GM21723 (cell line): ENCODE measurements around the gene SMIM13.
"Not testable (repeated sequence)": the region's sequence is repeated elsewhere in the genome, so short reads cannot be mapped to it uniquely, and the experiment has no call there.

Source experiments
- ATAC-seq: cut with Tn5 transposase; IDR thresholded peaks from one replicate; pipeline ENCODE4 v1.9.1; 2021; ENCODE audit warnings: mild to moderate bottlenecking, moderate library complexity; ENCODE audit not compliant: unreplicated experiment

SMIM13 gene

DNA sequence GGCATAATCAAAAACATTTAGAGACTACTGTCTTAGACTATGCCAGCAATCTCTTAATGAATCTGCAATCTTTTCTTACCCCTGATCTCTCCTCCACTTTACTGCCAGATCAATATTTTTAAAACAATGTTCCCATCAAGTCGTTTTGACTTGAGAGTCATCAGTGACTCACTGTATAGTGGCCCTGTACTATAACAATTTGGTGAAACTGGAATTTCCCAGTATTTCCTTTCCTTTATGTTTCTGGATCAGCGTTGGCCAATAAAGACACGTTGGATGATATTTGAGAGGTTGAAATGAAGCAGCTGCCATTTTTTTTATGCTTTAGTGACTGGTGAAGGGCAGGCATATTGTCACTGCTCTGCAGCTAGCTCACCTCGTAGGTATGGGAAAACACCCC lies 10.1 kb upstream of the SMIM13 start:
- ATAC-seq = no peak

- no peak for ATAC-seq
Observed at GRCh38 chr6:11083956-11084355, 9.7 kb upstream of the SMIM13 start.

- no peak for ATAC-seq
Observed at GRCh38 chr6:11085758-11086435, 7.7 kb upstream of the SMIM13 start.

GRCh38 chr6:11087141-11087812 lies 6.4 kb upstream of the SMIM13 start:
- ATAC-seq = not testable (repeated sequence)

GRCh38 chr6:11089695-11090094 lies 3.9 kb upstream of the SMIM13 start:
- no peak for ATAC-seq

DNA sequence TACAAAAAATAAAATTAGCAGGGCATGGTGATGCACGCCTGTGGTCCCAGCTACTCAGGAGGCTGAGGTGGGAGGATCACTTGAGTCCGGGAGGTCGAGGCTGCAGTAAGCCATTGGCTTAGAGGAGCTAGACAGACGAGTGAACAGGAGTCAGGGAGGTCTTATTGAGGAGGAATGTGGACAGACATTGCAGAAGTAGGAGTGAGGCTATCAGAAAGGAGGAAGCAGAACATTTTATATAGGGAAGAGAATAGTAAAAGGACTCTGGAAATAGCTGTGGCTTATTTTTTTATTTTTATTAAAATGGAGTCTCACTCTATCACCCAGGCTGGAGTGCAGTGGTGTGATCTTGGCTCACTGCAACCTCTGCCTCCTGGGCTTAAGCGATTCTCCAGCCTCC lies 2.5 kb upstream of the SMIM13 start:
- not testable (repeated sequence) for ATAC-seq

GRCh38 chr6:11092668-11093375 lies 812 bp upstream of the SMIM13 start:
- peak; percentile 45 for ATAC-seq

DNA sequence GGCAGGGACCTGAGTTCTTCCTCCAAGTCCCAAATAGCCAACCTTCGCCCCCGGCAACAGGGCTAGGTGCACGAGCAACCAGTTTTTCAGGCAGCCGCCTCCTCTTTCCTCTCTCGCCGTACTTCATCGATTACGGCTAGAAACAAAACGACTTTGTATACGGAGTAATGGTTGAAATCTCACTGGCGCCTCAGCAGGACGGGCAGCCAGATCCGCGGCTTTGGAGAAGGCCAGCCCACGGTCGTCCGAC lies 333 bp upstream of the SMIM13 start:
- ATAC-seq = peak; percentile 28

DNA sequence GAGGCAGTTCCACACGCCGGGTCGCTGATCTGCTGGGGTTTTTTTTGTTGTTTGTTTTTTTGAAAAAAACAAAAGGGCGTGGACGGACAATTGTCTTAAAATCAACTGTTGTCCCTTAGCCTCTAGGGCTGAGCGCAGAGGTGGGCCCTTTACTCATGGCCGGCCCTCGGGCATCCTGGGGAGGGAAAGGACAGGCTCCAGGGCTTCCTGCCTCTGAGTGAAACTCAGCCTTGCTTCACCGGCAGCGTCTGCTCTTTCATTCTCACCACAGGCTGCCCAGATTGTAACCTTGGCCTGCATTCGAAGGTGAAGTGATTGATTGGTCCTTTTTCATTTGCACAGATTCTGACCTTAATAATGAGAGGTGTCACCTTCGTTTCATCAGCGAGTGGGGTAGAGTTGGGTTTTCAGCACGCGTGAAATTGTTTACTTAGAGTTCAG lies 797 bp downstream of the SMIM13 start:
- ATAC-seq = peak; percentile 43

- ATAC-seq = no peak
Observed at GRCh38 chr6:11094941-11095340, 1.3 kb downstream of the SMIM13 start.

DNA sequence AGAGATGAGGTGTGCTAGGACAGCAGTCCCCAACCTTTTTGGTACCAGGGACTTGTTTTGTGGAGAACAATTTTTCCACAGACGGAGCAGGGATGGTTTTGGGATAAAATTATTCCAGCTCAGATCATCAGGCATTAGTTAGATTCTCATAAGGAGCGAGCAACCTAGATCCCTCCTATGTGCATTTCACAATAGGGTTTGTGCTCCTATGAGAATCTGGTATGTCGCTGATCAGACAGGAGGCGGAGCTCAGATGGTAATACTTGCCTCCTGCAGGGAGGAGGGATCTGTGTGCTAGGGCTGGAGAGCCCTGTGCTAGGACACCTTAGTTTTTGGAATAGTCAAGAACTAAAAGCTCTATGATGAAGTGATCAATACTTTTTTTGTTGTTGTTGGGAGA lies 2.5 kb downstream of the SMIM13 start:
- ATAC-seq = no peak

- ATAC-seq = no peak
Observed at GRCh38 chr6:11097476-11097875, 3.8 kb downstream of the SMIM13 start.

- ATAC-seq = no peak
Observed at GRCh38 chr6:11098004-11098403, 4.4 kb downstream of the SMIM13 start.

DNA sequence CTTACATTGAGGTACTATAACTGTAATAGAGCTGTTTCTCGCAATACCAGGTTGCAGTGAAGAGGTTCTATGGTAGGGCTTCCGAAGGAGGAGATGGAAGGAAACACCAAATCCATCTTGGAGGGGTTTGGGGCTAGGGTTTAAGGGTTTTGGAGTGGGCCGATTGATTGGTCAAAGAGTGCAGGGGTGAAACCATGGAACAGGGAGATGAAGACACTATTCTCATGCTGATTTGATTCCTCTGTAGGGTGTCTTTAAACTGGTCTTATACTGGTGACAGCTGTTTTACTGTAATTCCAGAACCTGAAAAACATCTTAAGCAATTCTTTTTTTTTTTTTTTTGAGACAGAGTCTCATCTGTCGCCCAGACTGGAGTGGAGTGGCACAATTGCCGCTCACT lies 7.8 kb downstream of the SMIM13 start:
- no peak for ATAC-seq

DNA sequence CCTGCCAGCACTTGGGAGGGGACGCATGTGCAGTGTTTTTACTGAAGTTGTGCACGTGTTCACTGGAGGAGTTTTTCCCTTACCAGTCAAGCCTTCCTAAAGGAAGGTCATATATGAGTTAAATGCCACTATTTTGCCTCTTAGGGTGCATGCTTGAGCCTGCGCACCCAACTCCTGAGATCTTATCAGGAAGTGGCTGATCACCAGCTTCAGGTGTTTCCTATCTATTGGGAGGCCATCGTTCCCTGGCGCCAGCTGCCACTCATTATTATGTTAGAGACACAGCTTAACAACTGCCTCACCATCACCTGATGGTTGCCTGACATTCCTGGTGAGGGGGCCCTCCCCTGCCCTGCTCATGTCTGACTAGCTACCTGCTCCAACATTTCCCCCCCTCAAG lies 9.4 kb downstream of the SMIM13 start:
- no peak for ATAC-seq

DNA sequence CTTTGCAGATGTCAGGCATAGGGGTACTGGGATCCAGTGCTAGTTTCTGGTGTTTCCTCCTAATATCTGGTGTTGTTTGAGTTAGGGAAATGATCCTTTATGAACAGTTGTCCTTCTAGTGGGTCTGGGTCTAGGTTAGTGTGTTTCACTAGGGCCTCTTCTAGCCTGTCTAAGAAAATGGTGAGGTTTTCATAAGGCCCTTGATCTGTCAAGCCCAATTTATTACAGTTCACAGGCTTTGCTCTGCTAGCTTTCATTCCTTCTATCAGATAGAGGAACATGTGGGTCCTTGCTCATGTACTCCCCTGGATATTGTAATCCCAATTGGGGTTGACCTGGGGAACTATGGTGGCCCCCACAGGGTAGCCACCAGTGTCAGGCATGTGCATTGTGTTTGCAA lies 15.1 kb downstream of the SMIM13 start:
- ATAC-seq = no peak

GRCh38 chr6:11110921-11111768 lies 17.5 kb downstream of the SMIM13 start, which contains the start of gene ERVFRD-1:
Gene ERVFRD-1 (minus strand): TSS chr6:11111725. CDS start chr6:11105310, 6,415 bp downstream.
- ATAC-seq = no peak

DNA sequence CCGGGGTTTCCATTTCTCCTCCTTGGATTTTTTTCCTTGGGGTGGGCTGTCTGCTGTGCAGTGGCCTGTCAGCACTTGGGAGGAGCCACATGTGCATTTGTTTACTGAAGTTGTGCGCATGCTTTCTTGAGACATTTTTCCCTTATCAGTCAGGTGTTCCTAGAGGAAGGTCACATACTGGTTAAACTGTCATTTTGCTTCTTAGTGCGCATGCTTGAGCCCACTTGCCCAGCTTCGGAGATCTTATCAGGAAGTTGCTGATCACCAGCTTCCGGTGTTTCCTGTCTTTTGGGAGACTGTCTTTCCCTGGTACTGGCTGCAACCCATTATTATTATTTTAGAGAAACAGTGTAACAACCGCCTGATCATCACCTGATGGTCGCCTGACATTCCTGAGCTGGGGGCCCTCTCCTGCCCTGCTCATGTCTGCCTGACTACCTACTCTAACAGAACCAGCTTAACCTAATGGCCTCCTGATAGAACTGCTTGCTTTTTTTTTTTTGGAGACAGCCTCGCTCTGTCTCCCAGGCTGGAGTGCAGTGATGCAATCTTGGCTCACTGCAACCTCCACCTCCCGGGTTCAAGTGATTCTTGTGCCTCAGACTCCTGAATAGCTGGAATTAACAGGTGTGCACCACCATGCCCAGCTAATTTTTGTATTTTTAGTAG lies 18.3 kb downstream of the SMIM13 start:
- no peak for ATAC-seq

DNA sequence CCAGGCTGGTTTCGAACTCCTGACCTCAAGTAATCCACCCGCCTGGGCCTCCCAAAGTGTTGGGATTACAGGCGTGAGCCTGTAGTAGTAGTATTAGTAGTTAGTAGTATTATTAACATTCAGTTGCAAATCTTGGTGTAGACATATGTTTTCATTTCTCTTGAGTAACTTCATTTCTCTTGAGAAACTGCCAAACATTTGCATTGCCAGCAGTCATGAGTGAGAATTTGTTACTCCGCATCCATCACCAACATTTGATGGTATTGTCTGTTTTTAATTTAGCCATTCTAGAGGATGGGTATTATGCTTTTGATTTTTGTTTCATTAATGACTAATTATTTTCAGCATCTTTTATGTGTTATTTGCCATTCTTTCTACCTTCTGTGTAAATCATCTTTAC lies 19.4 kb downstream of the SMIM13 start:
- no peak for ATAC-seq

DNA sequence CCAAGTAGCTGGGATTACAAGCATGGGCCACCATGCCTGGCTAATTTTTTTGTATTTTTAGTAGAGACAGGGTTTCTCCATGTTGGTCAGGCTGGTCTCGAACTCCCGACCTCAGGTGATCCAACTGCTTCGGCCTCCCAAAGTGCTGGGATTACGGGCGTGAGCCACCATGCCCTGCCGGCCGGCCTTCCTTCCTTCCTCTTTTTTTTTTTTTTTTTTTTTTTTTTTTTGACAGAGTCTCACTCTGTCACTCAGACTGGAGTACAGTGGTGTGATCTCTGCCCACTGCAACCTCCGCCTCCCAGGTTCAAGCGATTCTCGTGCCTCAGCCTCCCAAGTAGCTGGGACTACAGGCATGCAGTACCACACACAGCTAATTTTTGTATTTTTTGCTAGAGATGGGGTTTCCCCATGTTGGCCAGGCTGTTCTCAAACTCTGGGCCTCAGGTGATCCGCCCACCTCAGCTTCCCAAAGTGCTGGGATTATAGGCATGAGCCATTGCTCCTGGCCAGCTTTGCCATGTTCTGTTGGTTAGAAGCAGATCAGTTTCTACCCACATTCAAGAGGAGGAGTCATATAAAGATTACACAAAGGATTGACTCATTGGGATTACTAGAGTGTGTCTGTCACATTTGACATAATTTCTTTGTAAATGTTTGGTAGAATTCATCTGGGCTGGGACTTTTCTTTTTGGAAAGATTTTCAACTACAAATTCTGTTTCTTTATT lies 22.3 kb downstream of the SMIM13 start:
- not testable (repeated sequence) for ATAC-seq
